Stimulated activated naive CD8-positive, alpha-beta T cell treated with anti-CD3 and anti-CD28 coated beads, Interleukin-15, amount 100 ng/mL, for 72 hours (primary cell): ENCODE results near the gene PRRT3.

Experiments used
- ATAC-seq: fragments of 150-1000 bp; cut with Tn5 transposase; 2 replicates; pipeline ENCODE4 v1.10.0; 2021; ENCODE audit warnings: mild to moderate bottlenecking, moderate library complexity
- DNase-seq, 2 donors: peaks; one replicate each; pipeline ENCODE4 v3.0.0; 2021 to 2022
- H3K27ac Mint-ChIP-seq, 2 donors: one replicate each; pipeline ENCODE4 v1.8.0; 2022; ENCODE audit warnings: mild to moderate bottlenecking in 2 of 2, mixed read lengths in 2 of 2, moderate library complexity in 2 of 2
- H3K27me3 Mint-ChIP-seq: one replicate; pipeline ENCODE4 v1.8.0; 2022; ENCODE audit warnings: mixed read lengths
- H3K4me1 Mint-ChIP-seq: one replicate; pipeline ENCODE4 v1.8.0; 2022; ENCODE audit warnings: mild to moderate bottlenecking, mixed read lengths
- H3K4me3 Mint-ChIP-seq, 2 donors: one replicate each; pipeline ENCODE4 v1.8.0; 2022; ENCODE audit warnings: mild to moderate bottlenecking in 2 of 2, mixed read lengths in 2 of 2, moderate library complexity in 1 of 2
- H3K9me3 Mint-ChIP-seq, 2 donors: one replicate each; pipeline ENCODE4 v1.8.0; 2022; ENCODE audit warnings: mixed read lengths in 2 of 2

PRRT3 gene

DNA sequence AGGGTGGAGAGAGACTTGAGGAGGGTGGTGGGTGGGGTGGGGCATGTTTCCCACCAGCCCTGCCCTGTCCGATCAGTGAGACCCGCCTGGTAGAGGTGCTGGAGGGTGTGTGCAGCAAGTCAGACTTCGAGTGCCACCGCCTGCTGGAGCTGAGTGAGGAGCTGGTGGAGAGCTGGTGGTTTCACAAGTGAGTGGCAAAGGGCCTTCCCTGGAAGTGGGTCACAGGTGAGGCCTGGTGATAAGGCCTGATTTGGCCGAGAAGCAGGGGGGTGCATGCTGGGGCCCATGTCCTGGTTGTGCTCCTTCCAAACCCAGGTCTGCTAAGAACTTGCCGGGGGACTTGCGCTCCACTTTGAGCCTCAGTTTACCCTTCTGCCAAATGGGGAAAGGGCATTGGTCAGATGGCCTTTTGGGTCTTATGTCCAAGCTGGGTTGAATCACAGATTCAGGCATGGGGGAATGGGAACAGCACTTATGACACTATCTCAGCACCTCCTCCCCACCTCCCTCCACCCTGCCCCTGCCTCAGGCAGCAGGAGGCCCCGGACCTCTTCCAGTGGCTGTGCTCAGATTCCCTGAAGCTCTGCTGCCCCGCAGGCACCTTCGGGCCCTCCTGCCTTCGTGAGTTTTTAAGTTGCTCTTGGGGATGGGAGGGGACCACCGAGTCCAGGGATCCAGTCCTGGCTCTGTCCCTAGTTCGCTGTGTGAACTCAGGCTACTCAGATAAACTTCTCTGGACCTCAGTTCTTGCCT lies 14.5 kb downstream of the PRRT3 start:
- H3K27me3 Mint-ChIP-seq, result no peaks in the 10 kb centered on the region
- H3K9me3 Mint-ChIP-seq, result no peaks in the 10 kb centered on the region
- ATAC-seq (no peak), DNase-seq (no peak)
- H3K27ac Mint-ChIP-seq, result no peak overlapping the region
- H3K4me1 Mint-ChIP-seq, result peaks cover 25% of the 10 kb centered on the region
- H3K4me3 Mint-ChIP-seq, result no peak overlapping the region

- Mint-ChIP-seq H3K4me3 (no peak overlapping the region), H3K27ac (no peak overlapping the region), H3K27me3 (no peaks in the 10 kb centered on the region), H3K9me3 (no peaks in the 10 kb centered on the region), H3K4me1 (peaks cover 36% of the 10 kb centered on the region)
- ATAC-seq, result no peak
- no peak for DNase-seq
Observed at GRCh38 chr3:9935966-9936510, 16.2 kb downstream of the PRRT3 start.

DNA sequence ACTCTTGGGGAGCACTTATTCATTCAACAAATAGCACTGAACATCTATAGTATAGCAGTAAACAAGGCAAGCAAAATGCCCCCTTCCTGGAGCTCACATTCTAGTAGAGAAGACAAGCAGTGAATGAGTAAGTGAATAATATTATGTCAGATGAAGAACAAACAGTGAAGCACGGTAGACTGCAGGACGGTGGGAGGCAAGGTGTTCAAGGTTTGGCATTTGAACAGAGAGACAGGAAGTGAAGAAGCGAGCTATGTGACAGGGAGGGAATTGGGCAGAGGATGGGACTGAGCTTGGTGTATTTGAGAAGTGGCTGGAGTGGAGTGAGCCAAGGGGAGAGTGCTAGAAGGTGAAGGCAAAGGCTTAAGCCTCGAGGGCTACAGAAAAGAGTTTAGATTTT lies 17.2 kb downstream of the PRRT3 start:
- Mint-ChIP-seq H3K9me3 (no peaks in the 10 kb centered on the region), H3K27me3 (no peaks in the 10 kb centered on the region), H3K4me1 (peaks cover 36% of the 10 kb centered on the region), H3K27ac (no peak overlapping the region), H3K4me3 (peak overlapping the region; percentile 92 to 95)
- DNase-seq (no peak), ATAC-seq (no peak)

- peak overlapping the region; percentile 96 to 97 for H3K27ac Mint-ChIP-seq
- ATAC-seq (no peak), DNase-seq (no peak)
- peaks cover 36% of the 10 kb centered on the region for H3K4me1 Mint-ChIP-seq
- H3K9me3 Mint-ChIP-seq, result no peaks in the 10 kb centered on the region
- peak overlapping the region; percentile 92 to 95 for H3K4me3 Mint-ChIP-seq
- no peaks in the 10 kb centered on the region for H3K27me3 Mint-ChIP-seq
Observed at GRCh38 chr3:9934235-9934621, 18.0 kb downstream of the PRRT3 start.

GRCh38 chr3:9933561-9934234 lies 18.5 kb downstream of the PRRT3 start, which contains the start of gene CRELD1:
TSS of gene CRELD1 (plus strand) at chr3:9933834. CDS start at chr3:9934439, 605 bp downstream.
- peak; percentile 95 to 96 for DNase-seq
- Mint-ChIP-seq H3K9me3 (no peaks in the 10 kb centered on the region), H3K4me3 (peak within 1 kb of the TSS; percentile 92 to 95), H3K27ac (peak within 1 kb of the TSS; percentile 96 to 97), H3K27me3 (no peaks in the 10 kb centered on the region), H3K4me1 (peaks cover 36% of the 10 kb centered on the region)
- peak; percentile 86 for ATAC-seq

GRCh38 chr3:9932843-9933560 lies 19.2 kb downstream of the PRRT3 start:
- no peaks in the 10 kb centered on the region for H3K9me3 Mint-ChIP-seq
- peak overlapping the region; percentile 96 to 97 for H3K27ac Mint-ChIP-seq
- peak overlapping the region; percentile 92 to 95 for H3K4me3 Mint-ChIP-seq
- peaks cover 36% of the 10 kb centered on the region for H3K4me1 Mint-ChIP-seq
- ATAC-seq (peak; percentile 88), DNase-seq (peak; percentile 88 to 91)
- H3K27me3 Mint-ChIP-seq, result no peaks in the 10 kb centered on the region

DNA sequence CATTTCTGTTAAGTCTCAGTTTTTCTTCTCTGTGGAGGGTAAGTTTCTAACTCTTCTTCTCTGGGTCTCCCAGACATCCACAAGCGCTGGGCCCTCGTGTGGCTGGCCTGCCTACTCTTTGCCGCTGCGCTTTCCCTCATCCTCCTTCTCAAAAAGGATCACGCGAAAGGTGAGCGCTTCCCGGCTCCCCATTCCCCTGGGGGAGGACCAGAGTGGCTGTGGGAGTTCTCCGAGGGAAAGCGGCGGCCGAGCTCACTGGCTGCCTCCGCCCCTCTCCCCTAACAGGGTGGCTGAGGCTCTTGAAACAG lies 19.7 kb downstream of the PRRT3 start:
- Mint-ChIP-seq H3K4me1 (peaks cover 36% of the 10 kb centered on the region), H3K27me3 (no peaks in the 10 kb centered on the region), H3K27ac (peak overlapping the region; percentile 96 to 97), H3K4me3 (peak overlapping the region; percentile 92 to 95), H3K9me3 (no peaks in the 10 kb centered on the region)
- DNase-seq (no peak), ATAC-seq (no peak)

- ATAC-seq (no peak), DNase-seq (no peak)
- Mint-ChIP-seq H3K27ac (no peak overlapping the region), H3K9me3 (no peaks in the 10 kb centered on the region), H3K4me3 (no peak overlapping the region), H3K4me1 (peaks cover 30% of the 10 kb centered on the region), H3K27me3 (no peaks in the 10 kb centered on the region)
Observed at GRCh38 chr3:9930804-9931418, 21.3 kb downstream of the PRRT3 start.

DNA sequence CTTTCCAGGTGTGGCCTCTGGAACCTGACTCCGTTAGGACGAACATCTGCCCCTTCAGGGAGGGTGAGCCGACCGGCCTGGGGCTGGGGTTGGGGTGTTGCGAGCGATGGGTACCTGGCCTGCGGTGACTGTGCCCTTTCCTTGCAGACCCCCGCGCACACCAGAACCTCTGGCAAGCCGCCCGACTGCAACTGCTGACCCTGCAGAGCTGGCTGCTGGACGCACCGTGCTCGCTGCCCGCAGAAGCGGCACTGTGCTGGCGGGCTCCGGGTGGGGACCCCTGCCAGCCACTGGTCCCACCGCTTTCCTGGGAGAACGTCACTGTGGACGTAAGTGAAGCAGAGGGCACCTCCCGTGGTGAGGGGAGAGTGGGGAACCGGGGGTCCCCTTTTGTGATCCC lies 24.1 kb downstream of the PRRT3 start:
- no peak overlapping the region for H3K27ac Mint-ChIP-seq
- H3K9me3 Mint-ChIP-seq, result no peaks in the 10 kb centered on the region
- DNase-seq (no peak), ATAC-seq (no peak)
- no peak overlapping the region for H3K4me3 Mint-ChIP-seq
- H3K27me3 Mint-ChIP-seq, result no peaks in the 10 kb centered on the region
- H3K4me1 Mint-ChIP-seq, result peaks cover 11% of the 10 kb centered on the region

DNA sequence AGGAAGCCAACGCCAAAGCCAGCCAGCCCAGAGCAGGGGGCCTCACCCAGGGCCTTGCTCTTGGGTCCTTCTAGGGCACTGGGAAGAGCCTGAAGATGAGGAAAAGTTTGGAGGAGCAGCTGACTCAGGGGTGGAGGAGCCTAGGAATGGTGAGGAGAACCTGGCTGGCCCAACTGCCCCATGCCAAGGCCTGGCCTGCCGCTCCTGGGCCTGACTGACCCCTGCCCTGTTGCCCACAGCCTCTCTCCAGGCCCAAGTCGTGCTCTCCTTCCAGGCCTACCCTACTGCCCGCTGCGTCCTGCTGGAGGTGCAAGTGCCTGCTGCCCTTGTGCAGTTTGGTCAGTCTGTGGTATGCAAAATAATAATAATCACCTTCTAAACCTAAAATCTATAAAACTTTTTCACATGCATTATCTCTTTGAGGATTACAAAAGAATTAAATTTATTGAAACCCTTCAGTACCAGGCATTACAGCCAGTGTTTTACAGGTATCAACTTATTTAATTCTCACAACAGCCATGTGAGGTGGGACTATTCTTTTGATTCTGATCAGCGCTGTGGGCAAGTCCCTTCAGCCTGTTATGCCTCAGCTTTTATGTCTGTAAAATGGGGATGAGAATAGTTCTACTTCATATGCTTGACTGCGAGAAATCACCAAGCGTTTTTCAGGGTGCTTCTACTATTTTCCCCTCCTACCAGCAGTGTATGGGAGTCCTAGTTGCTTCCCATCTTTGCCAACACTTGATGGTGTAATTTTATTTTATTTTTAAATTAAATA lies 33.8 kb downstream of the PRRT3 start:
- peaks cover 15% of the 10 kb centered on the region for H3K27me3 Mint-ChIP-seq
- no peak overlapping the region for H3K27ac Mint-ChIP-seq
- peaks cover 17% of the 10 kb centered on the region for H3K4me1 Mint-ChIP-seq
- H3K4me3 Mint-ChIP-seq, result no peak overlapping the region
- no peaks in the 10 kb centered on the region for H3K9me3 Mint-ChIP-seq
- DNase-seq (no peak), ATAC-seq (no peak)

DNA sequence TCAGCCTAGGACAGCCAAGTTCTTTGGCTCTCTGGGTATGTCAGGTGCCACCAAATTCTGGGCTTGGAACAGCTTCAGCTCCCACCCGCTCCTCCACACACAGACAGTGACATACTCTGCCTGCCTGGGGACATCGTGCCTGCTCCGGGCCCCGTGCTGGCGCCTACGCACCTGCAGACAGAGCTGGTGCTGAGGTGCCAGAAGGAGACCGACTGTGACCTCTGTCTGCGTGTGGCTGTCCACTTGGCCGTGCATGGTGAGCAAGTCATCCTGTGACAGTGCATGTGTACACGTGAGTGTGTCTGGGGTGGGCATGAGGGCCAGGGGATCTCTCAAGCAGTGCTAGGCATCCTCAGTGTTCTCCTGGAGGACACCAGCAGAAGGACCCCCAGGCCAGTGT lies 34.4 kb downstream of the PRRT3 start:
- ATAC-seq (no peak), DNase-seq (no peak)
- no peak overlapping the region for H3K4me3 Mint-ChIP-seq
- no peak overlapping the region for H3K27ac Mint-ChIP-seq
- peaks cover 17% of the 10 kb centered on the region for H3K4me1 Mint-ChIP-seq
- H3K9me3 Mint-ChIP-seq, result no peaks in the 10 kb centered on the region
- H3K27me3 Mint-ChIP-seq, result peaks cover 13% of the 10 kb centered on the region

GRCh38 chr3:9916734-9917680 lies 35.2 kb downstream of the PRRT3 start, which contains the start of gene IL17RC:
TSS of gene IL17RC (plus strand) at chr3:9917098. CDS start at chr3:9917316, 218 bp downstream.
- Mint-ChIP-seq H3K4me1 (peaks cover 23% of the 10 kb centered on the region), H3K4me3 (peak within 1 kb of the TSS; percentile 78 to 81), H3K9me3 (no peaks in the 10 kb centered on the region), H3K27me3 (peaks cover 12% of the 10 kb centered on the region), H3K27ac (peak within 1 kb of the TSS; percentile 80 to 89)
- ATAC-seq, result peak; percentile 63
- peak in 1 of 2 donors; percentile 23 for DNase-seq

- Mint-ChIP-seq H3K4me3 (peak overlapping the region; percentile 78 to 81), H3K27me3 (peaks cover 19% of the 10 kb centered on the region), H3K4me1 (peaks cover 24% of the 10 kb centered on the region), H3K9me3 (no peaks in the 10 kb centered on the region), H3K27ac (no peak overlapping the region)
- DNase-seq (no peak), ATAC-seq (no peak)
Observed at GRCh38 chr3:9916346-9916733, 35.9 kb downstream of the PRRT3 start.
